GM18867 (cell line): Measurements from ENCODE around the gene OCIAD2.
"Not testable (repeated sequence)": the region's sequence is repeated elsewhere in the genome, so short reads cannot be mapped to it uniquely, and the experiment has no call there.

Experiments
- ATAC-seq: cut with Tn5 transposase; IDR thresholded peaks from one replicate; pipeline ENCODE4 v1.9.1; 2021; ENCODE audit warnings: mild to moderate bottlenecking, moderate library complexity; ENCODE audit not compliant: unreplicated experiment

OCIAD2 gene

GRCh38 chr4:48854982-48855381 is 51.6 kb downstream of the OCIAD2 start:
- no peak for ATAC-seq

GRCh38 chr4:48854395-48854683 is 52.2 kb downstream of the OCIAD2 start:
- ATAC-seq, result no peak

GRCh38 chr4:48853604-48854394 is 52.8 kb downstream of the OCIAD2 start:
- ATAC-seq, result no peak

GRCh38 chr4:48851651-48852050 is 54.9 kb downstream of the OCIAD2 start:
- ATAC-seq, result no peak

GRCh38 chr4:48848799-48849198 is 57.8 kb downstream of the OCIAD2 start:
- ATAC-seq, result not testable (repeated sequence)

GRCh38 chr4:48844843-48845242 is 61.7 kb downstream of the OCIAD2 start:
- no peak for ATAC-seq

GRCh38 chr4:48841045-48841827 is 65.3 kb downstream of the OCIAD2 start:
- ATAC-seq, result no peak

- no peak for ATAC-seq
Measured at GRCh38 chr4:48836658-48837057, 69.9 kb downstream of the OCIAD2 start.
